ENCODE data around the gene XKR7.

GRCh38 chr20:31918466-31919105 lies 49.4 kb upstream of the XKR7 start:
- TF ChIP-seq EP300 (IDR thresholded peaks at IDR 0.05; ENCODE audit: borderline replicate concordance) (no peak), TAF1 (IDR thresholded peaks at IDR 0.05; ENCODE audit: low read depth) (no peak), ZBTB7A (IDR thresholded peaks at IDR 0.05; ENCODE audit: low read depth) (no peak)
- TF ChIP-seq, protein P1, sequence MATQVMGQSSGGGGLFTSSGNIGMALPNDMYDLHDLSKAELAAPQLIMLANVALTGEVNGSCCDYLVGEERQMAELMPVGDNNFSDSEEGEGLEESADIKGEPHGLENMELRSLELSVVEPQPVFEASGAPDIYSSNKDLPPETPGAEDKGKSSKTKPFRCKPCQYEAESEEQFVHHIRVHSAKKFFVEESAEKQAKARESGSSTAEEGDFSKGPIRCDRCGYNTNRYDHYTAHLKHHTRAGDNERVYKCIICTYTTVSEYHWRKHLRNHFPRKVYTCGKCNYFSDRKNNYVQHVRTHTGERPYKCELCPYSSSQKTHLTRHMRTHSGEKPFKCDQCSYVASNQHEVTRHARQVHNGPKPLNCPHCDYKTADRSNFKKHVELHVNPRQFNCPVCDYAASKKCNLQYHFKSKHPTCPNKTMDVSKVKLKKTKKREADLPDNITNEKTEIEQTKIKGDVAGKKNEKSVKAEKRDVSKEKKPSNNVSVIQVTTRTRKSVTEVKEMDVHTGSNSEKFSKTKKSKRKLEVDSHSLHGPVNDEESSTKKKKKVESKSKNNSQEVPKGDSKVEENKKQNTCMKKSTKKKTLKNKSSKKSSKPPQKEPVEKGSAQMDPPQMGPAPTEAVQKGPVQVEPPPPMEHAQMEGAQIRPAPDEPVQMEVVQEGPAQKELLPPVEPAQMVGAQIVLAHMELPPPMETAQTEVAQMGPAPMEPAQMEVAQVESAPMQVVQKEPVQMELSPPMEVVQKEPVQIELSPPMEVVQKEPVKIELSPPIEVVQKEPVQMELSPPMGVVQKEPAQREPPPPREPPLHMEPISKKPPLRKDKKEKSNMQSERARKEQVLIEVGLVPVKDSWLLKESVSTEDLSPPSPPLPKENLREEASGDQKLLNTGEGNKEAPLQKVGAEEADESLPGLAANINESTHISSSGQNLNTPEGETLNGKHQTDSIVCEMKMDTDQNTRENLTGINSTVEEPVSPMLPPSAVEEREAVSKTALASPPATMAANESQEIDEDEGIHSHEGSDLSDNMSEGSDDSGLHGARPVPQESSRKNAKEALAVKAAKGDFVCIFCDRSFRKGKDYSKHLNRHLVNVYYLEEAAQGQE (IDR thresholded peaks at IDR 0.05; ENCODE audit: low read depth), result no peak
